H9 (cell line): ENCODE measurements around the gene KLK6. TPM values are rescaled to one million over a fixed set of nuclear protein-coding genes. Genes with fewer than 3 reads are reported as not detected.

Experiments
- DNase-seq: peaks from one replicate; pipeline ENCODE4 v3.0.0-alpha.2; 2017
- H2AFZ ChIP-seq: one replicate; pipeline ENCODE4 v1.6.1; 2013; ENCODE audit warnings: mild to moderate bottlenecking, low read length, control low read depth, moderate library complexity
- H2AK5ac ChIP-seq: 2 replicates; pipeline ENCODE4 v1.6.1; 2013; ENCODE audit warnings: low read length, control low read depth, mixed read lengths; ENCODE audit not compliant: insufficient read length
- H2BK120ac ChIP-seq: one replicate; pipeline ENCODE4 v1.6.1; 2013; ENCODE audit warnings: low read depth, mild to moderate bottlenecking, low read length, control low read depth, inconsistent platforms; ENCODE audit not compliant: poor library complexity, severe bottlenecking
- H2BK12ac ChIP-seq: 2 replicates; pipeline ENCODE4 v1.6.1; 2013; ENCODE audit warnings: low read length, control low read depth, mixed read lengths, low read depth; ENCODE audit not compliant: insufficient read length
- H2BK15ac ChIP-seq: 2 replicates; pipeline ENCODE4 v1.6.1; 2013; ENCODE audit warnings: low read depth, low read length, control low read depth
- H2BK20ac ChIP-seq: one replicate; pipeline ENCODE4 v1.6.1; 2013; ENCODE audit warnings: low read depth, mild to moderate bottlenecking, low read length, control low read depth, inconsistent platforms; ENCODE audit not compliant: poor library complexity, severe bottlenecking
- H2BK5ac ChIP-seq: 2 replicates; pipeline ENCODE4 v1.6.1; 2013; ENCODE audit warnings: low read length, control low read depth, mixed read lengths; ENCODE audit not compliant: insufficient read length
- H3K14ac ChIP-seq: 2 replicates; pipeline ENCODE4 v1.6.1; 2013; ENCODE audit warnings: low read length, control low read depth; ENCODE audit not compliant: insufficient read depth
- H3K18ac ChIP-seq: 2 replicates; pipeline ENCODE4 v1.6.1; 2013; ENCODE audit warnings: low read depth, mild to moderate bottlenecking, mixed read lengths, low read length, control low read depth; ENCODE audit not compliant: insufficient read length
- H3K23ac ChIP-seq: 2 replicates; pipeline ENCODE4 v1.6.1; 2013; ENCODE audit warnings: low read length, control low read depth, mixed read lengths, low read depth; ENCODE audit not compliant: insufficient read length
- H3K23me2 ChIP-seq: 2 replicates; pipeline ENCODE4 v1.6.1; 2013; ENCODE audit warnings: low read depth, mild to moderate bottlenecking, mixed read lengths, low read length, control low read depth; ENCODE audit not compliant: insufficient read length, poor library complexity, severe bottlenecking
- H3K27ac ChIP-seq: 2 replicates; pipeline ENCODE4 v1.5.1; 2013; ENCODE audit warnings: low read length, control low read depth, mixed read lengths, low read depth; ENCODE audit not compliant: insufficient read length
- H3K27me3 ChIP-seq: 2 replicates; pipeline ENCODE4 v1.6.1; 2013; ENCODE audit warnings: low read length, control low read depth, inconsistent platforms; ENCODE audit not compliant: insufficient read depth
- H3K4ac ChIP-seq: 2 replicates; pipeline ENCODE4 v1.6.1; 2013; ENCODE audit warnings: low read depth, mild to moderate bottlenecking, control low read depth, inconsistent platforms, low read length, moderate library complexity
- H3K4me1 ChIP-seq: 2 replicates; pipeline ENCODE4 v1.6.1; 2013; ENCODE audit warnings: low read length, control low read depth, inconsistent platforms; ENCODE audit not compliant: insufficient read depth
- H3K4me2 ChIP-seq: 2 replicates; pipeline ENCODE4 v1.6.1; 2013; ENCODE audit warnings: low read length, control low read depth, mixed read lengths; ENCODE audit not compliant: insufficient read length, insufficient read depth
- H3K56ac ChIP-seq: 2 replicates; pipeline ENCODE4 v1.6.1; 2013; ENCODE audit warnings: low read depth, mild to moderate bottlenecking, mixed read lengths, low read length, control low read depth; ENCODE audit not compliant: insufficient read length
- H3K79me1 ChIP-seq: 2 replicates; pipeline ENCODE4 v1.6.1; 2013; ENCODE audit warnings: low read depth, mild to moderate bottlenecking, moderate library complexity, low read length, control low read depth, inconsistent platforms; ENCODE audit not compliant: insufficient read depth, poor library complexity, severe bottlenecking
- H3K79me2 ChIP-seq: 2 replicates; pipeline ENCODE4 v1.6.1; 2013; ENCODE audit warnings: low read length, control low read depth, inconsistent platforms; ENCODE audit not compliant: insufficient read depth
- H3K9ac ChIP-seq: 2 replicates; pipeline ENCODE4 v1.6.1; 2013; ENCODE audit warnings: low read length, control low read depth, mixed read lengths; ENCODE audit not compliant: insufficient read length; ENCODE audit errors: extremely low read depth
- H3K9me3 ChIP-seq: one replicate; pipeline ENCODE4 v1.6.1; 2013; ENCODE audit warnings: low read depth, low read length, inconsistent platforms; ENCODE audit not compliant: control insufficient read depth
- H3T11ph ChIP-seq: one replicate; pipeline ENCODE4 v1.6.1; 2013; ENCODE audit warnings: mild to moderate bottlenecking, low read length, control low read depth, inconsistent platforms
- H4K20me1 ChIP-seq: one replicate; pipeline ENCODE4 v1.6.1; 2013; ENCODE audit not compliant: control insufficient read depth, insufficient read length, insufficient read depth
- H4K5ac ChIP-seq: 2 replicates; pipeline ENCODE4 v1.6.1; 2013; ENCODE audit warnings: low read depth, mild to moderate bottlenecking, mixed read lengths, low read length, control low read depth; ENCODE audit not compliant: insufficient read length
- H4K8ac ChIP-seq: replicated peaks from 2 replicates; pipeline ENCODE4 v1.6.1; 2013; ENCODE audit warnings: low read length, control low read depth, mixed read lengths, low read depth; ENCODE audit not compliant: insufficient read length
- H4K91ac ChIP-seq: 2 replicates; pipeline ENCODE4 v1.6.1; 2013; ENCODE audit warnings: low read depth, mild to moderate bottlenecking, moderate library complexity, mixed read lengths, low read length, control low read depth; ENCODE audit not compliant: insufficient read length
- H3K27ac Mint-ChIP-seq, 3 experiments: 2 replicates in 2 of 3; 3 replicates in 1 of 3; pipeline ENCODE4 v1.8.0; 2020 to 2021; ENCODE audit warnings: mixed read lengths in 3 of 3, mild to moderate bottlenecking in 1 of 3, moderate library complexity in 1 of 3
- H3K27me3 Mint-ChIP-seq: 2 replicates; pipeline ENCODE4 v1.8.0; 2021; ENCODE audit warnings: low read depth, mild to moderate bottlenecking, moderate library complexity, mixed read lengths
- H3K36me3 Mint-ChIP-seq, 3 experiments: 2 replicates in 2 of 3; 3 replicates in 1 of 3; pipeline ENCODE4 v1.8.0; 2020 to 2021; ENCODE audit warnings: low read depth in 3 of 3, mixed read lengths in 3 of 3; ENCODE audit not compliant: insufficient read depth in 1 of 3
- H3K4me1 Mint-ChIP-seq, 2 experiments: 2 replicates each; pipeline ENCODE4 v1.8.0; 2020; ENCODE audit warnings: mixed read lengths in 2 of 2
- H3K4me3 Mint-ChIP-seq, 2 experiments: 2 replicates in 1 of 2; 3 replicates in 1 of 2; pipeline ENCODE4 v1.8.0; 2020 to 2021; ENCODE audit warnings: mild to moderate bottlenecking in 2 of 2, mixed read lengths in 2 of 2, moderate library complexity in 1 of 2
- H3K9me3 Mint-ChIP-seq, 2 experiments: 2 replicates in 1 of 2; 3 replicates in 1 of 2; pipeline ENCODE4 v1.8.0; 2020; ENCODE audit warnings: mild to moderate bottlenecking in 2 of 2, mixed read lengths in 2 of 2, moderate library complexity in 1 of 2
- WGBS: extraction: QIAGEN DNeasy Blood & Tissue Kit; methylation state at CpG from one replicate; pipeline ENCODE4 v1.1.7; 2013; ENCODE audit warnings: missing lambda C conversion rate, low lambda C conversion rate, mixed read lengths; ENCODE audit not compliant: insufficient read length; ENCODE audit errors: extremely low coverage; 5-methylcytosine and 5-hydroxymethylcytosine counted together
- total RNA-seq: library from RNA; stranded (reverse); gene quantifications from 2 replicates; pipeline ENCODE4 v1.2.1, GENCODE V29; 2021
- TF ChIP-seq, protein P1 (sequence below): fragments of 200-600 bp; sonication (generic); conservative IDR thresholded peaks from 3 replicates; pipeline ENCODE4 v1.8.0; 2021; ENCODE audit warnings: antibody characterized with exemption, mild to moderate bottlenecking

KLK6 gene
- total RNA-seq, 1 experiment from 2014 or later = 2.6 TPM

DNA sequence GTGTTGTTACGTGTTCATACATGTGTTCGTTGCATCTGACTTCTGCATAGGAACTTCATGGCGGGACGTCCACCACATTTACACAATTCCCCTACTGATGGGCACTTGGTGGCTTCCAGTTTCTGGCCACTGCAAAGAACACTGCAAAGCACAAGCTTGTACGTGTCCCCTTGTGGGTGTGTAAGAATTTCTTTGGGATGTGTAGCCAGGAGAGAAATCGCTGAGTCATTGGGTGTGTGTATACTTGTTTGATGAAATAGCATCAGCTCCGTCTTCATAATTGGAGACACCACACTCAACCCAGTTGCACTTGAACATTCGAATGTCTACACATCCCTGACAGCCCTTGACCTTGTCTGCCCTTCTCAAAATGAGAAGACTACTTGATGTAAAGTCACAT, 35.8 kb downstream of the KLK6 start:
- Histone ChIP-seq H2BK120ac (no peak overlapping the region), H3K9ac (no peak overlapping the region), H4K91ac (no peak overlapping the region), H4K5ac (peak overlapping the region; percentile 60), H3K23me2 (no peaks in the 10 kb centered on the region), H2AK5ac (no peak overlapping the region), H3K56ac (no peak overlapping the region), H3K27me3 (no peaks in the 10 kb centered on the region), H2BK20ac (no peak overlapping the region), H3K23ac (no peak overlapping the region), H3K79me1 (no peaks in the 10 kb centered on the region), H3K14ac (no peak overlapping the region), H3K4me2 (no peak overlapping the region), H2BK12ac (no peak overlapping the region), H2BK15ac (no peak overlapping the region), H3K4ac (no peak overlapping the region), H3K18ac (no peak overlapping the region), H3K79me2 (no peaks in the 10 kb centered on the region), H3K4me1 (no peaks in the 10 kb centered on the region), H2BK5ac (no peak overlapping the region), H3K9me3 (no peaks in the 10 kb centered on the region), H3T11ph (no peak overlapping the region), H3K27ac (no peak overlapping the region), H2AFZ (no peak overlapping the region), H4K8ac (no peak overlapping the region), H4K20me1 (no peaks in the 10 kb centered on the region)
- no CpG with 5 or more reads among the region's 8 CpGs for WGBS
- DNase-seq = no peak
- Mint-ChIP-seq H3K4me1 (peaks cover 4 to 6% of the 10 kb centered on the region in 2 experiments), H3K36me3 (no peaks in the 10 kb centered on the region), H3K4me3 (no peak overlapping the region), H3K27ac (no peak overlapping the region; a peak in 1 of 7 replicates), H3K9me3 (peaks cover 0 to 2% of the 10 kb centered on the region in 2 experiments; a peak in 1 of 5 replicates), H3K27me3 (peaks cover 38% of the 10 kb centered on the region)
- TF ChIP-seq, protein P1, sequence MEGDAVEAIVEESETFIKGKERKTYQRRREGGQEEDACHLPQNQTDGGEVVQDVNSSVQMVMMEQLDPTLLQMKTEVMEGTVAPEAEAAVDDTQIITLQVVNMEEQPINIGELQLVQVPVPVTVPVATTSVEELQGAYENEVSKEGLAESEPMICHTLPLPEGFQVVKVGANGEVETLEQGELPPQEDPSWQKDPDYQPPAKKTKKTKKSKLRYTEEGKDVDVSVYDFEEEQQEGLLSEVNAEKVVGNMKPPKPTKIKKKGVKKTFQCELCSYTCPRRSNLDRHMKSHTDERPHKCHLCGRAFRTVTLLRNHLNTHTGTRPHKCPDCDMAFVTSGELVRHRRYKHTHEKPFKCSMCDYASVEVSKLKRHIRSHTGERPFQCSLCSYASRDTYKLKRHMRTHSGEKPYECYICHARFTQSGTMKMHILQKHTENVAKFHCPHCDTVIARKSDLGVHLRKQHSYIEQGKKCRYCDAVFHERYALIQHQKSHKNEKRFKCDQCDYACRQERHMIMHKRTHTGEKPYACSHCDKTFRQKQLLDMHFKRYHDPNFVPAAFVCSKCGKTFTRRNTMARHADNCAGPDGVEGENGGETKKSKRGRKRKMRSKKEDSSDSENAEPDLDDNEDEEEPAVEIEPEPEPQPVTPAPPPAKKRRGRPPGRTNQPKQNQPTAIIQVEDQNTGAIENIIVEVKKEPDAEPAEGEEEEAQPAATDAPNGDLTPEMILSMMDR = no peak
